ENCODE measurements around the gene KIF26B.
A peak's percentile ranks its signal among the peaks of the same experiment; 100 is the strongest.

Gene KIF26B

DNA sequence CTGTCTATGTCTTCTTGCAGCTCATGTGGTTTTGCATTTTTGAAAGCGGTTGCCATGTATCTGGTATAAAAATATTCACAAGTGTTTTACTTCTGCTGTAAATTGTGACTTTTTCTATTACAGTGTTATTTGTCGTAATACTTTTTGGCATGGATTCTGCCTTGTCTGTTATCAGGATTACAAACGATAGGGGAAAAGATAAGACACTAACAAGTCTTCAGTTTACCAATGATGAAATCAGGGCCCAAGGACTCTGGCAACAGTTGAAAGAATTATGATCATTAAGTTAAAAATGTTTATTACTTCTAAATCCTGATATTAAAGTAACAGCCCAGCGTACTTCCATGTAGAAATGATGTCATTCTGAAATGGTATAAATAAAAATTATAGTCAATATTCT lies 298.8 kb downstream of the KIF26B start:
- no peak overlapping the region for H3K4me3 ChIP-seq (ENCODE audit: low read depth, low read length)
- no peak for DNase-seq (ENCODE audit: low read depth)
- TF ChIP-seq POLR2A (IDR thresholded peaks at IDR 0.05; ENCODE audit: extremely low read depth, insufficient read length) (no peak), MYC (IDR thresholded peaks at IDR 0.05; ENCODE audit: low read depth, low read length) (no peak)

DNA sequence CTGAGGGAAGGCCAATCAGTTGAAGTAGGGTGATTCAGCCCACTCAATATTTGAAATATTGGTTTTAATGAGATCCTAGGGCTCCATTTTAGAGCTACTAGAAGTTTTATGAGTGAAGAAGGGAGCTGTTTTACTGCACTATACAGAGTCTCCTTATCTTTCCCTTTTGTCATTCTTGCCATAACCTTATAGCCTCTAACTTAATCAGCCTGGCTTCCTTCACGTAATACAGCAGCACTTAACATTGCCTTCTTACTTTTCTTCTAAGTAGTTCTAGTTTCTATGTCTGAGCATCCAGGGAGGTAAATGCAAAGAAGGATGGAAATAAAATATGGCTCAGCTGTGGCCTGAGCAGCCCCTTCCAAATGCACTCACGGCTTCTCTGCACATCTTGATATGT lies 299.3 kb downstream of the KIF26B start:
- DNase-seq (ENCODE audit: low read depth) = no peak
- TF ChIP-seq POLR2A (IDR thresholded peaks at IDR 0.05; ENCODE audit: extremely low read depth, insufficient read length) (no peak), MYC (IDR thresholded peaks at IDR 0.05; ENCODE audit: low read depth, low read length) (no peak)
- TF ChIP-seq, protein P1, sequence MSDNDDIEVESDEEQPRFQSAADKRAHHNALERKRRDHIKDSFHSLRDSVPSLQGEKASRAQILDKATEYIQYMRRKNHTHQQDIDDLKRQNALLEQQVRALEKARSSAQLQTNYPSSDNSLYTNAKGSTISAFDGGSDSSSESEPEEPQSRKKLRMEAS (IDR thresholded peaks at IDR 0.05; ENCODE audit: low read depth, low read length) = no peak
- TF ChIP-seq, protein P2, sequence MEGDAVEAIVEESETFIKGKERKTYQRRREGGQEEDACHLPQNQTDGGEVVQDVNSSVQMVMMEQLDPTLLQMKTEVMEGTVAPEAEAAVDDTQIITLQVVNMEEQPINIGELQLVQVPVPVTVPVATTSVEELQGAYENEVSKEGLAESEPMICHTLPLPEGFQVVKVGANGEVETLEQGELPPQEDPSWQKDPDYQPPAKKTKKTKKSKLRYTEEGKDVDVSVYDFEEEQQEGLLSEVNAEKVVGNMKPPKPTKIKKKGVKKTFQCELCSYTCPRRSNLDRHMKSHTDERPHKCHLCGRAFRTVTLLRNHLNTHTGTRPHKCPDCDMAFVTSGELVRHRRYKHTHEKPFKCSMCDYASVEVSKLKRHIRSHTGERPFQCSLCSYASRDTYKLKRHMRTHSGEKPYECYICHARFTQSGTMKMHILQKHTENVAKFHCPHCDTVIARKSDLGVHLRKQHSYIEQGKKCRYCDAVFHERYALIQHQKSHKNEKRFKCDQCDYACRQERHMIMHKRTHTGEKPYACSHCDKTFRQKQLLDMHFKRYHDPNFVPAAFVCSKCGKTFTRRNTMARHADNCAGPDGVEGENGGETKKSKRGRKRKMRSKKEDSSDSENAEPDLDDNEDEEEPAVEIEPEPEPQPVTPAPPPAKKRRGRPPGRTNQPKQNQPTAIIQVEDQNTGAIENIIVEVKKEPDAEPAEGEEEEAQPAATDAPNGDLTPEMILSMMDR (IDR thresholded peaks at IDR 0.05; ENCODE audit: low read depth, low read length) = no peak
- no peak overlapping the region for H3K4me3 ChIP-seq (ENCODE audit: low read depth, low read length)

DNA sequence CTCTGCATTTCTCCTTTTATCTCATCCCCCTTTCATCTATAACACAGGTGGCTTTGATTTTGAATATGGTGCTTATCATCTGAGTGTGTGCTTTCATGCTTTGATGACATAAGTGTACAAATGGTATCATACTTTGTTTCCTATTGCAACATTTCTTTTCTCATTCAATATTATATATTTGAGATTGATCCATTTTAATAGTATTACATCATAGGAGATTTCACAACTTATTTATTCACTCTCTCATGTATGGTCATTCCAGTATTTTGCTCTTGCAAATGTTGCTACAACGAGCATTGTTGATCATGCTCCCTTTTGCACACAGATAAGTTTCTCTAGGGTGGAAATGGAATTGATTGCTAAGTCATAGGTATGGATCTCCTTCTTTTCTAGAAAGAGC lies 302.8 kb downstream of the KIF26B start:
- TF ChIP-seq POLR2A (IDR thresholded peaks at IDR 0.05; ENCODE audit: extremely low read depth, insufficient read length) (no peak), MYC (IDR thresholded peaks at IDR 0.05; ENCODE audit: low read depth, low read length) (no peak)
- TF ChIP-seq, protein P1 (IDR thresholded peaks at IDR 0.05; ENCODE audit: low read depth, low read length) = no peak
- no peak overlapping the region for H3K4me3 ChIP-seq (ENCODE audit: low read depth, low read length)
- no peak for DNase-seq (ENCODE audit: low read depth)

DNA sequence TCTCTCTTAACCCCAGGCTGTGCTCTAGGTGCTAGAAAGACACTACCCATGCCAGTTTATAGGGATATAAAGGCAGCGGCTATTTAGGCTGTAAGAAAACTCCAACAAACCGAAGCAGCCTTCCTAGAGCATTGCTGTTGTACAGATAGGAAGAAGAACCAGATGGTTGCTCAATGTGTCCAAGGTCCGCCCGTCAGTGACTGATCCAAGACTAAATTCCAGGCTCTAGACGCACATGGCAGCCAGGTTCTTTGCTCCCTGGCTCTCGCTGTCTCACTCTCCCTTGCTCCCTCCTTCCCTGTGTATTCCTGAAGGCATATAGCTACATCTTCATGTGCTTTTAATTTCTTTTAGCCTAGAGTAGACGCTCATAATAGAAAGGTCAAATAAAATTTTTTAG lies 303.4 kb downstream of the KIF26B start:
- no peak for DNase-seq (ENCODE audit: low read depth)
- no peak overlapping the region for H3K4me3 ChIP-seq (ENCODE audit: low read depth, low read length)
- TF ChIP-seq POLR2A (IDR thresholded peaks at IDR 0.05; ENCODE audit: extremely low read depth, insufficient read length) (no peak), MYC (IDR thresholded peaks at IDR 0.05; ENCODE audit: low read depth, low read length) (no peak)
- TF ChIP-seq, protein P1 (IDR thresholded peaks at IDR 0.05; ENCODE audit: low read depth, low read length) = no peak
- TF ChIP-seq, protein P2 (IDR thresholded peaks at IDR 0.05; ENCODE audit: low read depth, low read length) = no peak

DNA sequence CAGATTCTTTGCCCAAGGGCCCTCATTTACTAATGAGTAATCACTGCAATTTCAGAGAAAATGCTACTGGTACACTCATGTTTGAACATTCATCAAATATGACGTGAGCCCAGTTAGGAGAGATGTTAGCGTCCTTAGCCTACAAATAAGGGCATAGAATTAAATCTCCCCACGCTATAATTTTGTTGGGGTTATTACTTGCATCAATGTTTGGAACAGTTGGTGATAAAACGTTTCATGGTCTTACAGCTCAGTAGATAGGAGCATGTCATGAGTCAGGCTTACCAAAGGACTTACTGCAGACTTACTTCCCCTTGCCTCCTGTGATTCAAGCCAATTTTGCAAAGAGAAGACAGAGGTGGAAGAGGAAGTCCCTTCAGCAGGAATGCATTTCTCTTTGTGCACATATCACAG lies 304.0 kb downstream of the KIF26B start:
- TF ChIP-seq, protein P2 (IDR thresholded peaks at IDR 0.05; ENCODE audit: low read depth, low read length) = no peak
- no peak for TF ChIP-seq POLR2A (IDR thresholded peaks at IDR 0.05; ENCODE audit: extremely low read depth, insufficient read length)
- TF ChIP-seq, protein P1 (IDR thresholded peaks at IDR 0.05; ENCODE audit: low read depth, low read length) = peak; percentile 40; the same call in 1 of the 2 replicates
- no peak overlapping the region for H3K4me3 ChIP-seq (ENCODE audit: low read depth, low read length)
- peak; percentile 89 for DNase-seq (ENCODE audit: low read depth)

DNA sequence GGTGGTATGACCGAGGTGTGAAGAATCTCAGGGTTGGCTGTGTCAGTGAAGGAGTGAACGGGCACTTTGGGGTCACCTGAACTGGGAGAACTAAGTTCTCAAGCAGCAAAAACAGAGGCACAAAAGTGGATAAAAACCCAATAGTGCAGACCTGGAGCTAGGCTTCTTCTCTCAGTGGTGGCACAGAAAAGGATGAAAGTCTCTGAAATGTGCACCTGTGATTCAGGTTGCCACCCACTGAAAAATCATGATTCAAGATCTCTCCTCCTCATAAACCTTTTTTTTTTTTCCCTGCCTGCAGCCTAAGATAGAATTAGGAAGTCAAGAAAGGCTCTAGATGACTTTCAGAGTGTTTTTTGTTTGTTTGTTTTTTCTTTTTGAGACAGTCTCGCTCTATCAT lies 304.8 kb downstream of the KIF26B start:
- no peak for DNase-seq (ENCODE audit: low read depth)
- no peak overlapping the region for H3K4me3 ChIP-seq (ENCODE audit: low read depth, low read length)
- TF ChIP-seq, protein P2 (IDR thresholded peaks at IDR 0.05; ENCODE audit: low read depth, low read length) = no peak
- TF ChIP-seq POLR2A (IDR thresholded peaks at IDR 0.05; ENCODE audit: extremely low read depth, insufficient read length) (no peak), MYC (IDR thresholded peaks at IDR 0.05; ENCODE audit: low read depth, low read length) (no peak)
- TF ChIP-seq, protein P1 (IDR thresholded peaks at IDR 0.05; ENCODE audit: low read depth, low read length) = no peak

DNA sequence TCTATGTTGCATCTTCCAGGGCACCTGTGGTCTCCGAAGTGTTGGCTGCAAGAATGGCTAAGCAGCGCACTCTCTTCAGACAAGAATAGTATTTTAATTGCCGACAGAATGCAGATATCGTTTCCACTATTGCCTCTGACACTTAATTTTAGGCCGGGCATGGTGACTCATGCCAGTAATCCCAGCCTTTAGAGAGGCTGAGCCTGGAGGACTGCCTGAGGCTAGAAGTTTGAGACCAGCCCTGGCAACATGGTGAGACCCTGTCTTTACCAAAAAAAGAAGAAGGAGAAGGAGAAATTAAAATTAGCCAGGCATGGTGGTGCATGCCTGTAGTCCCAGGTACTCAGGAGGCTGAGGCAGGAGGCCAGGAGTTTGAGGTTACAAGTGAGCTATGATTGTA lies 306.9 kb downstream of the KIF26B start:
- no peak for DNase-seq (ENCODE audit: low read depth)
- H3K4me3 ChIP-seq (ENCODE audit: low read depth, low read length) = no peak overlapping the region
- TF ChIP-seq, protein P2 (IDR thresholded peaks at IDR 0.05; ENCODE audit: low read depth, low read length) = no peak
- TF ChIP-seq POLR2A (IDR thresholded peaks at IDR 0.05; ENCODE audit: extremely low read depth, insufficient read length) (no peak), MYC (IDR thresholded peaks at IDR 0.05; ENCODE audit: low read depth, low read length) (no peak)
- TF ChIP-seq, protein P1 (IDR thresholded peaks at IDR 0.05; ENCODE audit: low read depth, low read length) = no peak

Measured in NB4 (cell line).